Activated T-cell treated with anti-CD3 and anti-CD28 coated beads, Interleukin-2, amount 50 U/mL, for 1 hour (primary cell): Measurements from ENCODE around the gene STXBP3.

Source experiments
- DNase-seq: peaks from one replicate; pipeline ENCODE4 v3.0.0-alpha.2; 2020

STXBP3 gene

GRCh38 chr1:108811611-108812010, 65.1 kb downstream of the STXBP3 start:
- no peak for DNase-seq

GRCh38 chr1:108813326-108813725, 66.9 kb downstream of the STXBP3 start:
- DNase-seq = no peak

- DNase-seq = no peak
These were observed 68.1 kb downstream of the STXBP3 start for GRCh38 chr1:108814343-108815125.

- DNase-seq = no peak
These were observed 69.1 kb downstream of the STXBP3 start for GRCh38 chr1:108815566-108815965.

GRCh38 chr1:108816049-108816893, 69.8 kb downstream of the STXBP3 start:
- no peak for DNase-seq

GRCh38 chr1:108817016-108817415, 70.5 kb downstream of the STXBP3 start:
- no peak for DNase-seq

GRCh38 chr1:108817811-108818210, 71.3 kb downstream of the STXBP3 start:
- DNase-seq = no peak

GRCh38 chr1:108819878-108820277, 73.4 kb downstream of the STXBP3 start:
- no peak for DNase-seq

- no peak for DNase-seq
These were observed 77.2 kb downstream of the STXBP3 start for GRCh38 chr1:108823632-108824031.

- no peak for DNase-seq
These were observed 77.6 kb downstream of the STXBP3 start for GRCh38 chr1:108824051-108824450.

GRCh38 chr1:108826081-108826635, 79.7 kb downstream of the STXBP3 start:
- no peak for DNase-seq

GRCh38 chr1:108828074-108828961, 81.8 kb downstream of the STXBP3 start:
- DNase-seq = peak; percentile 69

- DNase-seq = no peak
These were observed 83.0 kb downstream of the STXBP3 start for GRCh38 chr1:108829498-108829916.

GRCh38 chr1:108830119-108831008, 83.9 kb downstream of the STXBP3 start:
- no peak for DNase-seq

GRCh38 chr1:108831225-108831624, 84.8 kb downstream of the STXBP3 start:
- DNase-seq = no peak

- no peak for DNase-seq
These were observed 86.5 kb downstream of the STXBP3 start for GRCh38 chr1:108832929-108833328.

- DNase-seq = no peak
These were observed 95.2 kb downstream of the STXBP3 start for GRCh38 chr1:108841703-108842102.

GRCh38 chr1:108842525-108843181, 96.2 kb downstream of the STXBP3 start:
- DNase-seq = no peak

GRCh38 chr1:108843390-108844137, 97.1 kb downstream of the STXBP3 start:
- DNase-seq = no peak

- no peak for DNase-seq
These were observed 99.0 kb downstream of the STXBP3 start for GRCh38 chr1:108845446-108845845.
